CD14-positive monocyte (primary cell): ENCODE results near the gene BPHL. TPM values are rescaled to one million over a fixed set of nuclear protein-coding genes. Genes with fewer than 3 reads are reported as not detected.

Experiments
- DNase-seq, 3 donors: peaks; one replicate each; pipeline ENCODE4 v3.0.0-alpha.2; 2011 to 2022
- H2AFZ ChIP-seq: 2 replicates; pipeline ENCODE4 v1.6.0; 2012; ENCODE audit warnings: mild to moderate bottlenecking, low read depth, low read length, inconsistent platforms; ENCODE audit not compliant: insufficient read depth, poor library complexity, severe bottlenecking
- H3K27ac ChIP-seq, 2 donors: 1 replicate in 1 of 2; 2 replicates in 1 of 2; pipeline ENCODE4 v1.5.1; 2012 to 2013; ENCODE audit warnings: low read length in 2 of 2, control low read depth in 1 of 2, inconsistent platforms in 1 of 2, low read depth in 1 of 2, mild to moderate bottlenecking in 1 of 2
- H3K27me3 ChIP-seq, 2 donors: one replicate each; pipeline versions ENCODE4 v1.6.0 to v1.6.1; 2011 to 2013; ENCODE audit warnings: low read length in 2 of 2; ENCODE audit not compliant: control insufficient read depth in 2 of 2, insufficient read depth in 2 of 2
- H3K36me3 ChIP-seq, 2 donors: replicated peaks in 1 of 2; 1 replicate in 1 of 2; 2 replicates in 1 of 2; pipeline versions ENCODE4 v1.5.1 to v1.6.1; 2012 to 2013; ENCODE audit warnings: low read length in 2 of 2, control low read depth in 1 of 2, inconsistent platforms in 1 of 2, mild to moderate bottlenecking in 1 of 2; ENCODE audit not compliant: insufficient read depth in 2 of 2, control insufficient read depth in 1 of 2
- H3K4me1 ChIP-seq, 2 donors: 1 replicate in 1 of 2; 2 replicates in 1 of 2; pipeline versions ENCODE4 v1.5.1 to v1.6.1; 2012 to 2013; ENCODE audit warnings: low read length in 2 of 2, control low read depth in 1 of 2, inconsistent platforms in 1 of 2, mild to moderate bottlenecking in 1 of 2, moderate library complexity in 1 of 2; ENCODE audit not compliant: insufficient read depth in 2 of 2, control insufficient read depth in 1 of 2
- H3K4me2 ChIP-seq: replicated peaks from 2 replicates; pipeline ENCODE3; 2012; ENCODE audit warnings: low read length, moderate library complexity, mild to moderate bottlenecking; ENCODE audit not compliant: poor library complexity, severe bottlenecking; ENCODE audit errors: extremely low read depth
- H3K4me3 ChIP-seq, 3 experiments: fragments of 200-600 bp in 1 of 3; sonication (generic) in 1 of 3; replicated peaks in 1 of 3; 1 replicate in 2 of 3; 2 replicates in 1 of 3; pipeline ENCODE4 v1.5.1; 2011 to 2013; ENCODE audit warnings: low read length in 3 of 3, mild to moderate bottlenecking in 3 of 3, control low read depth in 2 of 3, low read depth in 2 of 3, inconsistent platforms in 1 of 3, moderate library complexity in 1 of 3
- H3K79me2 ChIP-seq: 2 replicates; pipeline ENCODE4 v1.6.0; 2012; ENCODE audit warnings: mild to moderate bottlenecking, control low read depth, inconsistent platforms, low read length, moderate library complexity; ENCODE audit not compliant: insufficient read depth
- H3K9ac ChIP-seq: 2 replicates; pipeline ENCODE4 v1.6.0; 2017; ENCODE audit warnings: low read length, mild to moderate bottlenecking; ENCODE audit not compliant: insufficient read depth, poor library complexity, severe bottlenecking
- H3K9me3 ChIP-seq, 2 donors: replicated peaks in 1 of 2; 1 replicate in 1 of 2; 2 replicates in 1 of 2; pipeline versions ENCODE4 v1.5.1 to v1.6.1; 2012 to 2013; ENCODE audit warnings: low read length in 2 of 2, control low read depth in 1 of 2; ENCODE audit not compliant: control insufficient read depth in 1 of 2, insufficient read depth in 1 of 2
- H4K20me1 ChIP-seq: 2 replicates; pipeline ENCODE4 v1.6.0; 2012; ENCODE audit warnings: mild to moderate bottlenecking, low read length, control low read depth, moderate library complexity; ENCODE audit not compliant: insufficient read depth
- H3K27ac Mint-ChIP-seq, 7 donors: one replicate each; pipeline ENCODE4 v1.8.0; 2020; ENCODE audit warnings: mild to moderate bottlenecking in 7 of 7, mixed read lengths in 7 of 7, moderate library complexity in 6 of 7, inconsistent platforms in 2 of 7
- H3K27me3 Mint-ChIP-seq, 3 donors: one replicate each; pipeline ENCODE4 v1.8.0; 2021 to 2022; ENCODE audit warnings: low read depth in 3 of 3, mild to moderate bottlenecking in 3 of 3, mixed read lengths in 3 of 3, moderate library complexity in 3 of 3, inconsistent platforms in 1 of 3
- H3K36me3 Mint-ChIP-seq, 2 donors: one replicate each; pipeline ENCODE4 v1.8.0; 2020; ENCODE audit warnings: mixed read lengths in 2 of 2, inconsistent platforms in 1 of 2, mild to moderate bottlenecking in 1 of 2
- H3K4me1 Mint-ChIP-seq: one replicate; pipeline ENCODE4 v1.8.0; 2020; ENCODE audit warnings: mild to moderate bottlenecking, mixed read lengths
- H3K4me3 Mint-ChIP-seq, 2 donors: one replicate each; pipeline ENCODE4 v1.8.0; 2020; ENCODE audit warnings: mild to moderate bottlenecking in 2 of 2, mixed read lengths in 2 of 2, moderate library complexity in 1 of 2
- H3K9me3 Mint-ChIP-seq, 7 donors: one replicate each; pipeline ENCODE4 v1.8.0; 2020 to 2022; ENCODE audit warnings: mixed read lengths in 7 of 7, mild to moderate bottlenecking in 6 of 7, moderate library complexity in 6 of 7, inconsistent platforms in 2 of 7
- CTCF ChIP-seq: fragments of 200-600 bp; IDR thresholded peaks from one replicate; pipeline ENCODE4 v1.8.0; 2022; ENCODE audit warnings: antibody characterized with exemption, mild to moderate bottlenecking
- WGBS: methylation state at CpG from one replicate; pipeline ENCODE4 v1.1.5; 2013; ENCODE audit warnings: missing lambda C conversion rate; ENCODE audit not compliant: insufficient coverage; 5-methylcytosine and 5-hydroxymethylcytosine counted together
- intact Hi-C, 2 donors: fragments of 100-400 bp; cut with micrococcal nuclease; formaldehyde crosslinking; loops; one replicate each; pipeline versions ENCODE4 v1.15.0 to v1.15.1; 2023
- polyA plus RNA-seq, 3 donors: library from polyadenylated mRNA; depleted of rRNA in 1 of 3; unstranded in 2 of 3; stranded (reverse) in 1 of 3; fragments of 300-500 nt in 2 of 3; fragments of >200 nt in 1 of 3; fragmentation: Illumina TruSeq in 2 of 3; gene quantifications; 1 replicate in 2 of 3; 2 replicates in 1 of 3; pipeline ENCODE4 v1.2.3, GENCODE V29; 2012 to 2021

The BPHL gene
- polyA plus RNA-seq, 3 donors, result 4.6 to 7.8 (median 5.9) TPM

DNA sequence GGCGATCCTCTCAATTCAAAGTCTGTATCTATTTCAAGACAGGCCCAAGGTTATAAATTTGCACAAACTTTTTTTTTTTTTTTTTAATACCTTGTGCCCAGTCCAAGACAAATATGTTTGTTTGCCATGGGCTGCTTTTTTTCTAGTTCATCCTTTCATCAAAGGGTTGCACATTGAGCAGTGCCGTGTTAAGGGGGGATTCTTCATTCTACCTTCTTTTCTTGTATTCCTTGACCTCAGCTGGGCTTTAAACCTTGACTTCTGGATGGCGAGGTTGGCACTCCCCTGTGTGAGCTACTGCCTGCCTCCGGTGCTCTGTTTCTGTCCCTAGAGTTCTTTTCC is 42.8 kb upstream of the BPHL start:
- H3K4me1 ChIP-seq, result peaks cover 7 to 15% of the 10 kb centered on the region in 2 donors
- no peaks in the 10 kb centered on the region for H3K27me3 ChIP-seq
- Mint-ChIP-seq H3K27me3 (no peaks in the 10 kb centered on the region), H3K36me3 (peaks cover 44 to 69% of the 10 kb centered on the region in 2 donors), H3K4me1 (peaks cover 19% of the 10 kb centered on the region), H3K4me3 (no peak overlapping the region), H3K9me3 (peaks cover 0 to 1% (median 0%) of the 10 kb centered on the region in 7 donors), H3K27ac (peak overlapping the region in 1 of 7 donors; percentile 5)
- H3K79me2 ChIP-seq, result peaks cover 74% of the 10 kb centered on the region
- H4K20me1 ChIP-seq, result peaks cover 93% of the 10 kb centered on the region
- no CpG with 5 or more reads among the region's 4 CpGs for WGBS
- no peak overlapping the region for H3K4me2 ChIP-seq
- no peak overlapping the region for H3K27ac ChIP-seq
- H3K9ac ChIP-seq, result no peak overlapping the region
- H3K4me3 ChIP-seq, result no peak overlapping the region
- H2AFZ ChIP-seq, result no peak overlapping the region
- peaks cover 46 to 61% of the 10 kb centered on the region in 2 donors for H3K36me3 ChIP-seq
- intact Hi-C loops, result no loop called here
- DNase-seq, result no peak
- no peak for TF ChIP-seq CTCF
- no peaks in the 10 kb centered on the region for H3K9me3 ChIP-seq

GRCh38 chr6:3076320-3076719 is 42.2 kb upstream of the BPHL start:
- H3K4me2 ChIP-seq, result no peak overlapping the region
- H3K9me3 ChIP-seq, result no peaks in the 10 kb centered on the region
- peaks cover 7 to 12% of the 10 kb centered on the region in 2 donors for H3K4me1 ChIP-seq
- H3K4me1 Mint-ChIP-seq, result peaks cover 16% of the 10 kb centered on the region
- no peak overlapping the region for H3K27ac ChIP-seq
- peaks cover 50 to 72% of the 10 kb centered on the region in 2 donors for H3K36me3 Mint-ChIP-seq
- no peaks in the 10 kb centered on the region for H3K27me3 Mint-ChIP-seq
- H3K27ac Mint-ChIP-seq, result no peak overlapping the region
- no peak overlapping the region for H3K9ac ChIP-seq
- no peaks in the 10 kb centered on the region for H3K27me3 ChIP-seq
- TF ChIP-seq CTCF, result no peak
- peaks cover 0 to 1% (median 0%) of the 10 kb centered on the region in 7 donors for H3K9me3 Mint-ChIP-seq
- peaks cover 52 to 66% of the 10 kb centered on the region in 2 donors for H3K36me3 ChIP-seq
- WGBS, result no CpG with 5 or more reads among the region's 3 CpGs
- H3K4me3 ChIP-seq, result no peak overlapping the region
- peaks cover 68% of the 10 kb centered on the region for H3K79me2 ChIP-seq
- no peak overlapping the region for H3K4me3 Mint-ChIP-seq
- no peak overlapping the region for H2AFZ ChIP-seq
- no peak for DNase-seq
- intact Hi-C loops, result no loop called here
- peaks cover 93% of the 10 kb centered on the region for H4K20me1 ChIP-seq
